HG02623 (cell line): ENCODE measurements around the gene SAMD4B.
"Not testable (repeated sequence)": the region's sequence is repeated elsewhere in the genome, so short reads cannot be mapped to it uniquely, and the experiment has no call there.

Experiments used
- ATAC-seq: cut with Tn5 transposase; IDR thresholded peaks from one replicate; pipeline ENCODE4 v1.9.1; 2021; ENCODE audit warnings: moderate library complexity; ENCODE audit not compliant: unreplicated experiment

Gene SAMD4B

GRCh38 chr19:39333507-39333906, 8.7 kb upstream of the SAMD4B start:
- no peak for ATAC-seq

GRCh38 chr19:39334444-39334976, 7.7 kb upstream of the SAMD4B start:
- no peak for ATAC-seq

GRCh38 chr19:39335168-39335548, 7.1 kb upstream of the SAMD4B start:
- ATAC-seq, result no peak

- ATAC-seq, result no peak
Observed at GRCh38 chr19:39336483-39336882, 5.7 kb upstream of the SAMD4B start.

GRCh38 chr19:39339674-39340073, 2.5 kb upstream of the SAMD4B start:
- no peak for ATAC-seq

- ATAC-seq, result not testable (repeated sequence)
Observed at GRCh38 chr19:39340156-39340555, 2.1 kb upstream of the SAMD4B start.

- ATAC-seq, result no peak
Observed at GRCh38 chr19:39341129-39341718, 997 bp upstream of the SAMD4B start.

- ATAC-seq, result no peak
Observed at GRCh38 chr19:39342647-39343305, 555 bp downstream of the SAMD4B start.

GRCh38 chr19:39345956-39346355, 3.7 kb downstream of the SAMD4B start:
- no peak for ATAC-seq

GRCh38 chr19:39347332-39348164, 5.3 kb downstream of the SAMD4B start:
- no peak for ATAC-seq

- no peak for ATAC-seq
Observed at GRCh38 chr19:39349326-39349725, 7.1 kb downstream of the SAMD4B start.

- ATAC-seq, result no peak
Observed at GRCh38 chr19:39350156-39350555, 7.9 kb downstream of the SAMD4B start.

GRCh38 chr19:39351537-39352064, 9.4 kb downstream of the SAMD4B start:
- ATAC-seq, result no peak

- ATAC-seq, result no peak
Observed at GRCh38 chr19:39352381-39353255, 10.4 kb downstream of the SAMD4B start.

GRCh38 chr19:39355253-39355652, 13.0 kb downstream of the SAMD4B start:
- ATAC-seq, result no peak

GRCh38 chr19:39356073-39356472, 13.9 kb downstream of the SAMD4B start:
- no peak for ATAC-seq

- ATAC-seq, result no peak
Observed at GRCh38 chr19:39356647-39357046, 14.4 kb downstream of the SAMD4B start.

GRCh38 chr19:39359026-39359425, 16.8 kb downstream of the SAMD4B start:
- no peak for ATAC-seq

- ATAC-seq, result no peak
Observed at GRCh38 chr19:39360599-39360998, 18.4 kb downstream of the SAMD4B start.
